GM21717 (cell line): ENCODE data around the gene MAPKAP1.
"Not testable (repeated sequence)": the region's sequence is repeated elsewhere in the genome, so short reads cannot be mapped to it uniquely, and the experiment has no call there.

ENCODE experiments used
- ATAC-seq: cut with Tn5 transposase; IDR thresholded peaks from one replicate; pipeline ENCODE4 v1.9.1; 2021; ENCODE audit warnings: mild to moderate bottlenecking, moderate library complexity; ENCODE audit not compliant: unreplicated experiment

MAPKAP1 gene

GRCh38 chr9:125611121-125611765 is 95.8 kb downstream of the MAPKAP1 start:
- ATAC-seq: no peak

- ATAC-seq: no peak
These were observed 97.3 kb downstream of the MAPKAP1 start for GRCh38 chr9:125609744-125610143.

DNA sequence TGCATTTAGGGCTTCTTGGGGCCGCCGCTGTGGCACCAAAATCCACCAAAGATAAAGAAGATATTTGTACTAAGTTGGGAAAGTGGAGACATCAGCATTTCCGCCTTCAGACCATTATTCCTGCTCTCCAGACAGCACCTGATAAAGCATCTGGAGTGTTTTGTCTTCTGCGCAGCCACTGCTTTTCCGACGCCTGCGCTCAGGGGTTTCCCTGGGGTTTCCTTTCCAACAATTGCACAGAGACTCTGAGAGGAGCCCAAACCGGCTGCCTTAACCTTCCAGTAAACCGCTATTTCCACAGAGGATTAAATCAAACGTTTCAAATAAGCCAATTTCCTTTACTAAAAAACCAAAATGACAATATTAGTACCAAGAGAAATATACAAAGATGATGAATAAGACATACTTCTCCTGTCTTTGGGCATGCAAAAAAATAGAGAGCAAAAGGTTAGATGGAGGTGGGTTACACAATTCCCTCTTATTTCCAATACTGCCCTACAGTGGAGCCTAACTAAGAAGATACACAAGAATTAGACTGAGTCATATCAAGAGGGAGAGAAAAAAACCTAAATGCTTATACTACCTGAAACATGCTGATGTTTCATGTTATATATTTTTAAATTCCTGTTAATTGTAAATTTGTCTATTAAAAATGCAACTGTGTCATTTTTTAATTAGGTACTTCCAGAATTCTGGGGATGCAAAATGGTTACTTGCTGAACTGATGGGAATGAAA is 98.4 kb downstream of the MAPKAP1 start:
- ATAC-seq: no peak

DNA sequence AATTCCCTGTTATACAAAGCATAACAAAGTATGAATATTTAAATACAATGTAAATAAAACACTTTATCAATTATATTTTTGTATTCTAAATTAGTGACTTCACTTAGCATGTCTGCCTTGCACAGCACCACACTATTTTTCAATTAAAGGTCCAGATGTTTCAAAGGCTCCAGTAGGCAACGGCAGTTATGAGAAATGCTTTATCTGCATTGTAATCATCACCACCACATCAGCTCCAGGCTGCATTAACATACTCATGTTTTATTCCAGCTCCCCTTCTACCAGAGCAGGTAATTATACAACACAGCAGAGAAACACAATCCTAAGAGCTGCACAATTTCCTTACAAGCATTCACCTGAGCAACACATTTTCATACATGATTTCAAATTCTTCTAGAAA is 102.8 kb downstream of the MAPKAP1 start:
- ATAC-seq: no peak

GRCh38 chr9:125603478-125604021 is 103.5 kb downstream of the MAPKAP1 start:
- ATAC-seq: no peak

DNA sequence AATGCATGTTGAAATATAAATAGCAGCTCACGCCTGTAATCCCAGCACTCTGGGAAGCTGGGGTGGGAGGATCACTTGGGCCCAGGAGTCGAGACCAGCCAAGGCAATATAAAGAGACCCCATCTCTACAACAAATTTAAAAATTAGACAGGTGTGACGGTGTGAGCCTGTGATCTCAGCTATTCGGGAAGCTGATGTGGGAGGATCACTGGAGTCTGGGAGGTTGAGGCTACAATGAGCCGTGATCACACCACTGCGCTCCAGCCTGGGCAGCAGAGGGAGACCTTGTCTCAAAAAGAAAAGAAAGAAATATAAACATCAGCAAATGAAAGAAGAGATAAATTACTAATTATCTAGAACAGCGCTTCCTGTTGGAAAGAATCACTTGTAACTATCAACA is 105.0 kb downstream of the MAPKAP1 start:
- no peak for ATAC-seq

- ATAC-seq: no peak
These were observed 106.8 kb downstream of the MAPKAP1 start for GRCh38 chr9:125600194-125600593.

DNA sequence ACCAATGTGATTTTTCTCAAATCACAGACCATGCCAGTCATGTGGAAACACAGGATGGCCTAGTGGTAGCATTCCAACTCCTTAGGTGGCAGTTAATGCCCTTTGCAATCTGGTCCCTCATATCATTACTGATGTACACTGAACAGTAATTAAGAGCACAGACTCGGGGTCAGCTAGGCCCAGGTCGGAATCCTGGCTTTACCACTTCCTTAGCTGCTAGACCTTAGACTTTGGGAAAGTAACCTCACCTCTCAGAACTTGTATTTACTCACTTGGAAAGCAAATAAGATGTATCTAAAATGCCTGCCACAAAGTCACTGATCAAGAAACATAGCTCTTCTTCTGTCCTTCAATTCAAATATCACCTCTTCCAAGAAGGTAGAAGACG is 112.8 kb downstream of the MAPKAP1 start:
- no peak for ATAC-seq

- no peak for ATAC-seq
These were observed 113.3 kb downstream of the MAPKAP1 start for GRCh38 chr9:125593581-125594222.

GRCh38 chr9:125591888-125592287 is 115.1 kb downstream of the MAPKAP1 start:
- ATAC-seq: no peak

- ATAC-seq: no peak
These were observed 115.8 kb downstream of the MAPKAP1 start for GRCh38 chr9:125591245-125591644.

DNA sequence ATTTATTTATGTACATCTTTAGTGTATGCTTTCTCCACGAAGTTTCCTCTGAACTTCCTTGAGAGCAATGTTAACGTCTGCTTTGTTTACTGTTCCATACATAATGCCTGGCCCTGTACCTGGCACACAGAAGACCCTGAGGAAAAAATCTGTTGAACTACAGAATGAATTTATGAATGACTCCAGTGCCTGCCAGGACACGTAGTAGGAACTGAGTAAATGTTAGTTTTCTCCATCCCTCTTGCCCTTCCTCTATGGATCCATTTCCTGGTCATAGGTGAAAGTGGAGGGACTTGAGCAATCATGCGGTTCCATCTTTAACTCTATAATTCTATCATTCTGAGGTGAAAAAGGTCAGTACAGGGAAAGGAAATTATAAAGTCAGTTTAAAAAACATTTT is 117.7 kb downstream of the MAPKAP1 start:
- no peak for ATAC-seq

DNA sequence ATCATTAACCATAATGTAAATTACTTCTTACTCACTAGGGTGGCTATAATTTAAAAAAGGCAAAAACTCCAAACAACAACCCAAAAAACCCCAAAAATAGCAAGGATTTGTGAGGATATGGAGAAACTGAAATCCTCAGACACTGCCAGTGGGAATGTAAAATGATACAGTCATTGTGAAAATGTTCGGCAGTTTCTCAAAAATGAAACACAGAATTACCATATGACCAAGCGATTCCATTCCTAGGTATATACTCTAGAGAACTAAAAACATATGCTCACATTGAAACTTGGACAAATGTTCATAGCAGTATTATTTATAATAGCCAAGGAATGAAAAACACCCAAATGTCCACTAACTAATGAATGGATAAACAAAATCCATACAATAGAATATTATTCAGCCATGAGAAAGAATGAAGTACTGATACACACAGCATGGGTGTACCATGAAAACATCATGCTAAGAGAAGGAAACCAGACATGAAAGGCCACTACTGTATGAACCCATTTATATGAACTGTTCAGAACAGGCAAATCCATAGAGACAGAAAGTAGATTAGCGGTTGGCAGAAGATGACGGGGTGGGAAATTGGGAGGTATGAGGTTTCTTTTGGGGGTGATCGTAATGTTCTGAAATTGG is 119.1 kb downstream of the MAPKAP1 start:
- ATAC-seq: no peak

- ATAC-seq: no peak
These were observed 120.9 kb downstream of the MAPKAP1 start for GRCh38 chr9:125586172-125586511.

DNA sequence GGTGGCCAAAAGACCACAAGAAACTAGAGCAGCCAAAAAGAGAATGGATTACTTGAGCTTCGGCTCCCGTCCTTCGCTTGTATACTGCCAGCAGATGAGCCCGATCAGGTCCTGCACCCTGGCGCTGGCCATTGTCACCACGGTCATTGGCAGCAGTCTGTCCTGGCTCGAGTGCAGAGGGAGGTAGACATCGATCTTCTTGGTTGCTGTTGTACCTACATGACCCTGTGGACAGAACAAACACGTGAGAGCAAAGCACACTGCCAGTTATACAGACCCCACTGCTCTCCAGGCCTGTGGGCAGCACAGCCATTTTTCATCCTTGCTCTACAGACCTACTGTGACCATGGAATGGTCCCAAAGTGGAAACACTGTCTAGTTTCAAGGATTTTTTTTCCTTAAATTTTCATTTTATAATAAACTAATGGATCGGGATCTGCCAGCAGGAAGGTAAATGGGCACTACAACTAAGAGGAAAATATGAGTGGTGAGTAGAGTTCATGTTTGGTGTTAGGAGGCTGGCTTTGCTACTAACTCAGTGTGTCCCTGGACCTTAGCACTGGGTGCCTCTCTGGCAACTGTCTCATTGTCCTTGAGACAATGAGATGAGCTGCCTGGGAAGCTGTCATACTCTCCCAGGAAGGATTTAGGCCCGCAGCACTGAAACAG is 121.4 kb downstream of the MAPKAP1 start:
- no peak for ATAC-seq

DNA sequence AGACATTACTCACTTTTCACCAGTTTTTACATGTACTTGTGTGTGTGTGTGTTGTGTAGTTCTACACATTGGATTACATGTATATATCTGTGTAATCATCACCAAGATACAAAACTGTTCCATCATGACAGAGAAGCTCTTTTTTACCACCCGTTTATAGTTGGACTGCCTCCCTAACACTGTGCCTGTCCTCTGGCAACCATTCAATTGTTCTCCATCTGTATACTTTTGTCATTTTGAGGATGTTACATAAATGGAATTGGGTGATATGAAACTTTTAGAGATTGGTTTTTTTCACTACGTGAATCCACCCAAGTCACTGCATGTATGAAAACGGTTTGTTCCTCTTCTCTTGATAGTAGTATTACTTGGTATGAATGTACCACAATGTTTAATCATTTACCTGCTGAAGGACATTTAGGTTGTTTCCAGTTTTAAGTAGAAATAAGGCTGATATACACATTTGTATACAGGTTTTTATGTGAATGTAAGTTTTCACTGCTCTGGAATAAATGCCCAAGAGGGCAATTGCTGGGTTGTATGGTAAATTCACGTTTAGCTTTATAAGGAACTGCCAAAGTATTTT is 126.2 kb downstream of the MAPKAP1 start:
- ATAC-seq: no peak

DNA sequence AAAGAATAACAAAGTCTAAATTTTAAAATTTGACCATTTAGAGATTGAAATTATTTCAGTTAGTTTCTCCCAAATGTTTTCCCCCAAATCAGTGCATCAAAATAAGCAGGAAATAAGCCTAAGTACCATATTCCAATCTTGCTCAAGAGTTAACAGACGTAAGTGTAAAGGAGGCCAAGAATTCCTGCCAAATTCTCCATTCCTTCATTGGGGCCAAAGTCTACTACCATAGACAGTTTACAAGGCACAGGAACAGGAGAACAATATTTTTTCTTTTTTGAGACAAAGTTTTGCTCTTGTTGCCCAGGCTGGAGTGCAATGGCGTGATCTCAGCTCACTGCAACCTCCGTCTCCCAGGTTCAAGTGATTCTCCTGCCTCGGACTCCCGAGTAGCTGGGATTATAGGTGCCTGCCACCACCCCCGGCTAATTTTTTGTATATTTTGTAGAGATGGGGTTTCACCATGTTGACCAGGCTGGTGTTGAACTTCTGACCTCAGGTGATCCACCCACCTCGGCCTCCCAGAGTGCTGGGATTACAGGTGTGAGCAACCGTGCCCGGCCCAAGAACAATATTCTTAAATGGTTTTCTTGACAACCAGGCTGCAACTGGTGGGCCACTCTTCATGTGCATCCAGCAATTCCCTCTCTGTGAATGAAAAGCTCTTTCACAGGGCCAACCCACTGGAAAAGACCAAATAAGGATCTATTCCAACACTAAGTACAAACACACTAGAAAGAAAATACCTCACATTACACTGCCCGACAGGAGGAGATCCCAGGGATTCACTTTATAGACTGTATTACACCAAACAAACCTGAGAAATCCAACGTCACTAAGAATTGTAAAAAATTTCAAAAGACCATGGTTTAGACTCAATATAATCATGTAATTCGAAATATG is 127.7 kb downstream of the MAPKAP1 start:
- no peak for ATAC-seq

- ATAC-seq: no peak
These were observed 132.7 kb downstream of the MAPKAP1 start for GRCh38 chr9:125574126-125574877.

- not testable (repeated sequence) for ATAC-seq
These were observed 134.5 kb downstream of the MAPKAP1 start for GRCh38 chr9:125572461-125572860.
